RCC 7860 (cell line): ENCODE measurements around the gene MR1.

Source experiments
- DNase-seq: peaks from one replicate; pipeline ENCODE4 v3.0.0-alpha.2; 2015; ENCODE audit warnings: low spot score
- FAIRE-seq: peaks from 2 replicates; lab custom pipeline; 2012; peaks lifted over from hg19 to GRCh38; lab: Jason Lieb, UNC

MR1 gene

DNA sequence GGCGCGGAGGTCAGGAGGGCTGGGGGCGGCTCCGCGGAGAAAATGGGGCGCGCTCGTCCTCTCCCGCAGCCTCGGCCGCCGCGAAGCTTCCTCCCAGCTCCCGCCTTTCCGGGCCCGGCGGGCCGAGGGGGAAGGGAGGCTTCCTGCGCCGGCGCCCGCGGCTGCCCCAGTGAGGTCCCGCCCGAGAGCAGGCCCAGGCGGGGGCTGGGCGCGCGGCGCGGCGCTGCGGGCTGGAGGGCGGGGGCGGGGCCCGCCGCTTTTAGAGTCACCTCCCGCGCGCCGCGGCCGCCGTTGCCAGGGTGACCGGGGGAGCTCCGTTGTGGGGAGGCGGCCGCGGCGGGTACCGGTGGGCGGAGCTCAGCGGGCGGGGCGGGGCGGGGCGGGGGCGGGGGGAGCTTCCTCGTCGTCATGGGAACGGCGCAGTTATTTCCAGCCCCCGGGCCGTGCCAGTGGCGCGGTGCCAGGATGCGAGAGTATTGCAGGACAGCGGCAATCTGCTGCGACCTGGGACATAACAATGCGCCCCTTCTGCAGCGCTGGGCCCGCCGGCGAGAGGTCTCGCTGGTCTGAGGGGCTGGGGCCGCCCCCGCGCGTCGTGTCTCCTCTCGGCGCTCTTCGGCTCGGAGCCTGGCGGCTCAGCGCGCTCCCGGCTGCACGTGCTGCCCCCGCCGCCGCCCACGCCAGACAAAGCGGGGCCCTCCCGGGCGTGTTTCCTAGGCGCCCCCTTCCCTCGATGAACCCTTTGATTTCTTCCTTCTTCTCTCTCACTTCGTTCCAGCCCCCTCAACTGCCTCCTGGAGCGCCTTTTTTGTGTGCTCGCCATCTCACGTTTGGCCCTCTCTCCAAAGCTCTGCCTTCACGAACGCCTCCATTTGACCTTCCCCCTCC, 71.6 kb downstream of the MR1 start:
- no peak for FAIRE-seq

DNA sequence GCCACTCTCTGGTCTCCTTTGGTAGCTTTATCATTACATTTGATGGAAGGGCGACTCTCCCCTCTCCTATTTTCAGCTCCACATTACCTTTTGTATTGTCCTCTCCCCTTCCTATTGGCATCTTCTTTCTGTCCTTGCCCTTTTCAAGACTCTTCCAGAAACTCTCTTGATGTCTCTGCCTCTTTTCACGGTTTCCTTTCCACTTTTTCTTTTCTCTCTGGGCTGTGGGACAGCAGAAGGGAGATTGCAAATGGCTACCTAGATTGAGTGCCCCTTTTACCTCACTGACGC, 72.2 kb downstream of the MR1 start:
- no peak for FAIRE-seq

More for the DNA sequence above, 71.6 kb downstream of the MR1 start:
- DNase-seq = peak; percentile 82

DNA sequence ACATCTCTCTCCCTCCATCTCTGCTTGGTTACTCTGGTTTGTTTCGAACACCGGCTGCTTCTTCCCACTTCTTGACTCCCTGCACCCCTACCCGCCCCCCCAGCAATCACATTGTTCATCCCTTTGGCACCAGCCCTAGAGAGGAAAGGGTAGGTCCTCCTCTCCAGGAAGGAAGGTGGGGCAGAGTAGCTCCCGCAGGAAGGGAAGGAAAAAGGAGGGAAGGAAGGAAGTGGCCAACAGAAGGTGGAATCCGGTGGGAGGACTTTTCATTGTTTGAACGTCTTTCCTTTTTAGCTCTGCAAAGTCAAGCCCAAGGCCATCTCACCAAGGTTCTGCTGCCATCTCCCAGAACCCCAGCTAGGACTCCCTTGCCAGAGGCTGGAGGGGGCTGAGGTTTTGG, 72.7 kb downstream of the MR1 start:
- no peak for FAIRE-seq

More for the DNA sequence above, 72.2 kb downstream of the MR1 start:
- no peak for DNase-seq

DNA sequence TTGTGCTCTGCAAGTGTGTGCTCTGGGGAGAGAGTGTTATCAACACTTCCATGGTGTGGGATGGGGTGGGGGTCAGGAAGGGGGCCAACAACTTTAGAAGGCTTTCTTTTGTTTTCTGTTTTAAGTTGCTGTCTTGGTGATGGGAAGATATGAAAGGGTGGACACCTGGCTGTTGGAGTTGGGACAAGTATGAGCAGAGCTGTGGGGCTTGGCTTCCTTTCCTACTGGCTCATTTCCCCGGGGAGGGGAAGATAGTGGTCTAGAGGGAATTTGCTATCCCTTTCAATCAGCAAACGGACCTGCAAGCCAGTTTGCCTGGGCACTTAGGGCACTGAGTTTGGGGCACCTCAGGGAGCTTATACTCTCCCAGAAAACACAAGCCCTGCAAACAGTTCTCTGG, 73.9 kb downstream of the MR1 start:
- DNase-seq = no peak
- FAIRE-seq = no peak

More for the DNA sequence above, 72.7 kb downstream of the MR1 start:
- DNase-seq = no peak

DNA sequence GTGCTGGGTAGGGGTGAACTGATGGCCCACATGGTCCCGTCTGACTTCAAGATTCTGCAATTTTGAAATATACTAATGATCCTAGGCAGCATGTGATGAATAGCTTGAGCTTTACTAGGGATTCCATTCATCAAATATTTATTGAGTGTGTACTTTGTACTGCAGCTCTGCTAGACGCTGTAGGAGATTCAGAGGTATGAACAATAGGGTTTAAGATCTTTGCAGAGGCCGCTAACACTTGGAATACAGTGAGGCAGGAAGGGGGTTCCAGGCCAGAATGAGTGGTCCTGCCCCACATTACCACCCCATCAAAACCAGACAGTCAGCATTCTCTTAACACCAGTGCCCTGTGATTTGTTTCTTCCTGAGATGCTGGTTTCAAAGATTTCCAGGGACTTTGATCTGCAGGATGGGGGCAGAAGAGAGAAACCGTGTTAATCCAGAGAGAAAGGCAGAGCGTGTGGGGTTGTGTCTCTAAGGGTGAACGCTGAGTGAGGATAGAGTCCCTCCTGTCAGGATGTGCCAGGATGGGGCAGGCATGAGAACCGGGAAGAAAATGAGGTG, 74.6 kb downstream of the MR1 start:
- no peak for DNase-seq
- FAIRE-seq = no peak

DNA sequence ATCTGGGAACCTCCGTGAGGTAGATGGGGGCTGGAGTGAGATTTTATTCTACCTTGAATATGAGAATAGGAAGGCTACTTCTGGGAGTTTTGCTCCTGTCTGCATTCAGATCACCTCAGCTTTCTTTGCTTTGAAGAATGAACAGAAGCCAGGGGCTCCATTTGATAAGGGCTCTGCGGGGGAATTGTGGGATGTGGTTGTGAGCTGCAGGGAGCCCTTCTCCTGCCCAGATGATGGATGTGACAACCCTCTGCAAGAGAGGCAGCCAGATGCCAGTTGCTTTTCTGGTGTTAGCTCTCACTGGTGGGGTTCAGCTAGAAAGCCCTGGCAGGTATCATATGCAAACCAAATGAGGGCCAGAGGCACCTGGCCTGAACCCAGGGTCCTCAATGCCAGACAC, 76.2 kb downstream of the MR1 start:
- FAIRE-seq = no peak
- DNase-seq = no peak
